Fibroblast of the aortic adventitia (primary cell): ENCODE measurements around the gene RELN. TPM values are rescaled to one million over a fixed set of nuclear protein-coding genes. Genes with fewer than 3 reads are reported as not detected.
"Not testable (repeated sequence)": the region's sequence is repeated elsewhere in the genome, so short reads cannot be mapped to it uniquely, and the experiment has no call there.

Experiments
- DNase-seq: peaks from one replicate; pipeline ENCODE4 v3.0.0-alpha.2; 2010; ENCODE audit warnings: low read depth
- H3K4me3 ChIP-seq: 2 replicates; pipeline ENCODE4 v1.5.1; 2011; ENCODE audit warnings: low read depth, mild to moderate bottlenecking, control low read depth, low read length, moderate library complexity
- total RNA-seq: library from RNA; depleted of rRNA; stranded (reverse); fragments of >200 nt; gene quantifications from 2 replicates; pipeline ENCODE4 v1.2.3, GENCODE V29; 2012; ENCODE audit warnings: low replicate concordance
- TF ChIP-seq, protein P1 (sequence below): IDR thresholded peaks from 2 replicates; pipeline ENCODE4 v1.5.1; 2011; ENCODE audit warnings: mild to moderate bottlenecking, low read length, control low read depth, inconsistent platforms; ENCODE audit not compliant: insufficient read depth

Gene RELN
- total RNA-seq, 1 donor = 88.7 TPM

DNA sequence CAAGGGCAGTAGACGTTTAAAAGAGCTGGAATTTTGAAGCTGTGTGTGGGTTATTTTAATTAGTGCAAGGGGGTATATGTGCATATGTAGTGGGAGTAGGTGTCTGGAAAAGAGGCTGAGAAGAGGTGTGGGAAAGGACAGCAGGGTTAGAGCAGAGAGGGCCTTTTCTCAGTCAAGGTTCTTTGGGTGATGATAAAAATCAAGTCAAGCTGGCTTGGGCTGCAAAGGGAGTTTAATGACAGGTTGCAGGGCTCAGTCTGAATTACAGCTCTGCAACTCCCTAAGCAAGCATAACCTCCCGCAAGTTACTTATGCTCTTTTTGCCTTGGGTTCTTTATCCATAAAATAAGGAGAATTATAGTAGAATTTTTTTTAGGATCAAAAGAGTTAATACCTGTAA is 83.5 kb downstream of the RELN start:
- TF ChIP-seq, protein P1, sequence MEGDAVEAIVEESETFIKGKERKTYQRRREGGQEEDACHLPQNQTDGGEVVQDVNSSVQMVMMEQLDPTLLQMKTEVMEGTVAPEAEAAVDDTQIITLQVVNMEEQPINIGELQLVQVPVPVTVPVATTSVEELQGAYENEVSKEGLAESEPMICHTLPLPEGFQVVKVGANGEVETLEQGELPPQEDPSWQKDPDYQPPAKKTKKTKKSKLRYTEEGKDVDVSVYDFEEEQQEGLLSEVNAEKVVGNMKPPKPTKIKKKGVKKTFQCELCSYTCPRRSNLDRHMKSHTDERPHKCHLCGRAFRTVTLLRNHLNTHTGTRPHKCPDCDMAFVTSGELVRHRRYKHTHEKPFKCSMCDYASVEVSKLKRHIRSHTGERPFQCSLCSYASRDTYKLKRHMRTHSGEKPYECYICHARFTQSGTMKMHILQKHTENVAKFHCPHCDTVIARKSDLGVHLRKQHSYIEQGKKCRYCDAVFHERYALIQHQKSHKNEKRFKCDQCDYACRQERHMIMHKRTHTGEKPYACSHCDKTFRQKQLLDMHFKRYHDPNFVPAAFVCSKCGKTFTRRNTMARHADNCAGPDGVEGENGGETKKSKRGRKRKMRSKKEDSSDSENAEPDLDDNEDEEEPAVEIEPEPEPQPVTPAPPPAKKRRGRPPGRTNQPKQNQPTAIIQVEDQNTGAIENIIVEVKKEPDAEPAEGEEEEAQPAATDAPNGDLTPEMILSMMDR = no peak
- no peak overlapping the region for H3K4me3 ChIP-seq
- no peak for DNase-seq

DNA sequence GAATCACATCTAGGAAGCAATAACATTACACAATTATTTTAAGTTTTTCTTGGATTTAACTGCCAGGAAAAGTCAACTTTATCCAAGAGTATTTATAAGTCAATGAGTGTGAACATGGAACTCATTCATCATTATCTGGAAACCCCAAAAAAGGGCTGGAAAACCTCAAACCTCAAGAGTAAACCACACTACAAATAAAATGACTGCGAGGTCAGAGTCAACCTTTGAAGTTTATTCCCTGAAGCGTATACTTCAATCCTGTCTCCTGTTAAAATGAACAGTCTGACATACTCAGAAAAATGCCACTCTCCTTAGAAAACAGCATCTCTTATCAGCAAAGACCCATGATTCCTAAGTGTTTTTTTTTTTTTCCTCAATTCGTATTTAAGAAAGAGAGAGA is 86.5 kb downstream of the RELN start:
- TF ChIP-seq, protein P1 = no peak
- peak; percentile 16 for DNase-seq
- no peak overlapping the region for H3K4me3 ChIP-seq

DNA sequence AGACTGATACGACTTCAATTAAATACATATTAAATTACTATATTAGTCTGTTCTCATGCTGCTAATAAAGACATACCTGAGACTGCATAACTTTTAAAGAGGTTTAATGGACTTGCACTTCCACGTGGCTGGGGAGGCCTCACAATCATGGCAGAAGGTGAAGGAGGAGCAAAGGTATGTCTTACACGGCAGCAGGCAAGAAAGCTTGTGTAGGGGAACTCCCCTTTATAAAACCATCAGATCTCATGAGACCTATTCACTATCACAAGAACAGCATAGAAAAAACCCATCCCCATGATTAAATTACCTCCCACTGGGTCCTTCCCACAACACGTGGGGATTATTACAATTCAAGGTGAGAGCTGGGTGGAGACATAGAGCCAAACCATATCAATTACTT is 92.6 kb downstream of the RELN start:
- not testable (repeated sequence) for H3K4me3 ChIP-seq, DNase-seq

DNA sequence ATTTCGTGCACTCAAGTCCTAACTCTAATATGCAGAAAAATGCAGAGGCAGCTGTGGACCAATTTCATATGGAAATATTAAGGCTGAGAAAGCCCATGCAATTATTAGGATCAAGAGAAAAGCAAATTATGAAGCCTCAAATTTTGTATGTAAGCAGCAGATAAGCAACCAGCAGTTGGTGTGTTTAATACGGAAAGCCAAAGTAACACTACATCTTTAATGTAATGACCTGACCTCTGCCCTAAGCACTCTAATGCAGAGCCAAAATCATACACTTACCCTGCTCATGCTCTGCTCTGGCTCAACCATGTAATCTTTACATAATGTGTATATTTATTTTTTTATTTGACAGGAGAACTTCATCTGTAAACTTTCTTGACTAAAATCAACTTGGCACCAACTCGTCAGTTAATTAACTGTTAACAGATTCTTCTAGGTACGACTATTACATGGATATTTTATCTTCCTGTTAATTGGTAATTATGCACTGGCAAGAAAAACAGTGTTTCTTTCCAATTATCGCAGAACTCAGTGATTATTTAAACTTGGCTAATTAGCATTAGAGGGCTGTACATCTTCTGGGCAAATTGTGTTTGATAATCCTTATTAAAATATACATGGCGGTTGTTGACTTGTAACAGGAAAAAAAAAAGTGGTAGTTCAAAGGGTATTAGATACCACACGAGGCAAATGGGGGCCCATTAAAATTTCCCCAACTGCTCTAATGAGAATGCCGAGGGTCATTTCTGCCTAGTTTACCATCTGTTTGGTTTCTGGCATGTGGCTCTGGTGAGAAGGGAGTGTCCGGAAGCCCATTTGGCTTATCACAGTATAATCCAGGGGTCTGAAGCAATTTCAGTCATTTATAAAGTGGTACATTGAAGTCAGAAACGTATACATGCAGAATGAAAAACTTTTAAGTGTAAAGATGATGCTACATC is 94.5 kb downstream of the RELN start:
- DNase-seq = no peak
- TF ChIP-seq, protein P1 = no peak
- H3K4me3 ChIP-seq = no peak overlapping the region

DNA sequence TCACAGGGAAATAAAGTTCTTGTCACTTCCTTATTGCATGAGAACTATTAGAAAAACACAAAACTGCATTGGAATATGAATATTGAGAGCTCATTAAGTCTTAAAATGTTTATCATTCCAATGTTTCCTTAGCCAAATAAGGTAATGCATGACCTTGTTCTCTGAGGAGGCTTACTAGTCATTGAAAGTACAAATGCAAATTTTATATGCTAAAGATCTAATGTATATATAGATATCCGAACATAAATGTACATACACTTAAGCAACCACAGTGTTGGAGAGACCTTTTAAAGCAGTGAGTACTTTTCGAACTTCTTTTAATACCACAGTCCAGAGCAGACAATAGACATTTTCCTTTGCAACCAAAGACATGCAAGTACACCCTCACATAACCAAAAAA is 96.1 kb downstream of the RELN start:
- TF ChIP-seq, protein P1 = no peak
- DNase-seq = no peak
- no peak overlapping the region for H3K4me3 ChIP-seq

DNA sequence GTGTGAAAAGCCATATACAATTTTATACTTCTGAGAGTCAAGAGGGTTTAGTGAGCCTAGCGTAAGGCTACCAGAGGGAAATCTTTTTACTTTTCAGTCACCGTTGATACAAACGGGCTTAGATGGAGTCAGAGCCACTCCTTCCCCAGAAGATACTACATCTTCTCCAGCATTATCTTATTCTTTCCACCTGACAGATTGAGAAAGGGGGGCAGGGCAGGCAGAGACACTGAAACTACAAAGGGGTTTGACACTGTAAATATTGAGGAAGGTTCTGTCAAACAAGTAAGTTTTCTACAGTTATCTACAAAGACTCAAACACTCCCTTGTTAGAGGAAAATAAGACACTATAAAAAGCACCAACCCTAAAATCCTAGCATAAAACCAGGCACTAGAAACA is 100.0 kb downstream of the RELN start:
- no peak for DNase-seq
- TF ChIP-seq, protein P1 = no peak
- no peak overlapping the region for H3K4me3 ChIP-seq

DNA sequence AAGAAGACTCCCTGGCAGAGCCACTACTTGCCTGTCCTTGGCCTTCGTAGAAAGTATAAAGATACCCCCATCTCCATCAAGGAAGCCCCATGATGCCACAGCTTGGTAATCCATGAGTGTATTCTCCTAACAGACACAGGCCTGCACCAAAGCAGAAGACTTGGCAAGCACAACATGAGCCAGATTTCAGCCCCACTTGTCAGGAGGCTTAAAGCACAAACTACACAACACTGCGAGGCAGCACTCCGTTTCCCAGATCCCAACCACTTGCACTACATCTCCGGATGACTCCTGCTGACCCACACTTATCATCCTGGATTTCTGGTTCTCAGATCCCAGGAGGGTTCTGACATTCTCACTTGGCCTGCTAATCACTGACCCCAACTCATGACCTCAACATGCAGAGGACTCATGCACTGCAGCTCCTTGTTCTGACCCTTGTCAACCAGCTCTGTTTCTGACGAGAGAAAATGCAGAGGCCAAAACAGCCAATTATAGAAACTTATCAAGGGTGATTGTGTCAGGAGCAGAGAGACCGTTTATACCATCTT is 100.8 kb downstream of the RELN start:
- TF ChIP-seq, protein P1 = no peak
- no peak overlapping the region for H3K4me3 ChIP-seq
- no peak for DNase-seq
